GM12878 (cell line): ENCODE results near the gene C20orf144.

Source experiments
- CTCF ChIP-seq, 3 experiments: IDR thresholded peaks in 2 of 3; conservative IDR thresholded peaks in 1 of 3; 2 replicates each; pipeline ENCODE4 v1.5.1; 2011; ENCODE audit warnings: low read depth in 3 of 3, low read length in 3 of 3, mild to moderate bottlenecking in 3 of 3, control low read depth in 2 of 3, moderate library complexity in 2 of 3, inconsistent platforms in 1 of 3, mixed read lengths in 1 of 3; ENCODE audit not compliant: control insufficient read depth in 2 of 3, insufficient read depth in 1 of 3; ENCODE audit errors: extremely low read depth in 1 of 3
- MEF2A ChIP-seq: IDR thresholded peaks from 2 replicates; pipeline ENCODE4 v1.6.1; 2011; ENCODE audit warnings: low read depth, mild to moderate bottlenecking, low read length, moderate library complexity; ENCODE audit not compliant: insufficient read depth
- MTA2 ChIP-seq: fragments of 450-650 bp; IDR thresholded peaks from 2 replicates; pipeline ENCODE4 v1.6.1; 2016; ENCODE audit warnings: low read depth, mild to moderate bottlenecking, moderate library complexity
- POLR2A ChIP-seq: IDR thresholded peaks from 2 replicates; pipeline ENCODE4 v1.6.1; 2011; ENCODE audit warnings: low read depth, mild to moderate bottlenecking, low read length
- POU2F2 ChIP-seq: IDR thresholded peaks from 3 replicates; pipeline ENCODE4 v1.6.1; 2011; ENCODE audit warnings: low read depth, mild to moderate bottlenecking, low read length, borderline replicate concordance
- RAD21 ChIP-seq: IDR thresholded peaks from 2 replicates; pipeline ENCODE4 v1.6.1; 2011; ENCODE audit warnings: mild to moderate bottlenecking, low read depth, low read length, moderate library complexity; ENCODE audit not compliant: insufficient read depth

GRCh38 chr20:33709905-33710541, 47.9 kb downstream of the C20orf144 start:
- TF ChIP-seq POLR2A (no peak), CTCF (IDR thresholded peaks at IDR 0.05 in 2 of 3, conservative IDR thresholded peaks at IDR 0.05 in 1 of 3; ENCODE audit: control insufficient read depth in 2 of 3, extremely low read depth in 1 of 3, insufficient read depth in 1 of 3, low read depth in 3 of 3, low read length in 3 of 3) (no peak), POU2F2 (no peak), RAD21 (no peak), MEF2A (no peak), MTA2 (no peak)
